GM18951 (cell line): Measurements from ENCODE around the gene SYT15B.
"Not testable (repeated sequence)": the region's sequence is repeated elsewhere in the genome, so short reads cannot be mapped to it uniquely, and the experiment has no call there.

ENCODE experiments used
- in situ Hi-C: fragments of 300-500 bp; cut with MboI; formaldehyde crosslinking; loops from one replicate; pipeline ENCODE4 v1.12.0; 2022; ENCODE audit warnings: low sequenced_read_pairs, mixed read lengths, inconsistent platforms; ENCODE audit not compliant: unreplicated experiment

SYT15B gene

DNA sequence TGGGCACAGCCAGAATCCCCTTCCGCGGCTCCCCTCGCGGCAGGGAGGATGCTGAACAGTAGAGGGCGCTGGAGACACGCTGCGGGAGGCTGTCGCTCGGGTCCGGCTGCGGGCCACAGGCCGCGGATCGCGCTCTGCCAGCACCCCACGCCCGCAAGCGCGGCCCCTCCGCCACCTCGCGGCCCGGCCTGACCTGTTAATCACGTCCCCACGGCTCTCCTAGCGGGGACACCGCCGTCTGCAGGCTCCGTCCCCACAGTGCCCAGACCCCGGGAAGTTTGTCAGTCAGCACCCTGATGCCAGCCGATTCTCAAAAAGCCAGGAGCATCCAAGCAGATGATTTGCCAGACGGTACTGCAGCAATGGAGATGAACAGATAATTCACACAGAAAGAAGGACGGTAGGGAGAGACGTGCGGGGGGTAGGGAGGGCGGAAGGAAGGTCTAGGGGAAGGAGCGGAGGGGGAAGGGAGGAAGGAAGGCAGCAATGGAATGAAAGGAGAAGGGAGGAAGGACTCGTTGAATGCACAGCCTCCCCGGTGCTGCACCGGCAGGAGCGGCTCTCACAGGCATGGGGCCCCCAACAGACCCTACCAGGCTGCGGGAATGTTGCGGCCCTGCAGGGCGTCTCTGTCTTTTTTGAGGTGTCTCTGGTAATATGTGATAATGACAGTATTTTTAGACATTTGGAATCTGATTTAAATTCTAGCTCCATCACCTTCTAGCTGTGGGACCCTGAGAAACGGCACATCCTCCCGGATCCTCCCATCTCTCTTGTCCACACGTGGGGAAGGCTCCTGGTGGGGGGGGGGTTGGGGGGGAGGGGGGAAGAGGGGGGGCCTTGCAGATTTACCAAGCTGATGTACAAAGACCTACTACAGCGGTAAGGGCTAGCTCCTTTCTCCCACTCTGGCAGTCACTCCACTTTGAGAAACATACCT lies 19.5 kb downstream of the SYT15B start:
- in situ Hi-C loops = not testable (repeated sequence)

DNA sequence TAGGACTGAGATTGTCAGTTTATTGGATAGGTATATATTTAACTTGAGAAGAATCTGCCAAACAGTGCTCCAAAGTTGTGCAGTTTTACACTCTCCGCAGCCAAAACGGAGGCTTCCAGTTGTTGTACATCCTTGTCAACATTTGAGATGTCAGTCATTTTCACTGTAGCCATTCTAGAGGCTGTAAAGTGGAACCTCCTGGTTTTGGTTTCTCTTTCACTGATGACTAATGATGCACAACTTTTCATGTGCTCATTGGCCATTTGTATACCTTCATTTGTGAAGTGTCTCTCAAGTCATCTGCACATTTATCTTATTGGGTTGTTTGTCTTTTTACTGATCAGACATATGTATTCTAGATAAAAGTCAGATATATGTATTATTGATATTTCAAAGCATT lies 22.5 kb downstream of the SYT15B start:
- in situ Hi-C loops = not testable (repeated sequence)

DNA sequence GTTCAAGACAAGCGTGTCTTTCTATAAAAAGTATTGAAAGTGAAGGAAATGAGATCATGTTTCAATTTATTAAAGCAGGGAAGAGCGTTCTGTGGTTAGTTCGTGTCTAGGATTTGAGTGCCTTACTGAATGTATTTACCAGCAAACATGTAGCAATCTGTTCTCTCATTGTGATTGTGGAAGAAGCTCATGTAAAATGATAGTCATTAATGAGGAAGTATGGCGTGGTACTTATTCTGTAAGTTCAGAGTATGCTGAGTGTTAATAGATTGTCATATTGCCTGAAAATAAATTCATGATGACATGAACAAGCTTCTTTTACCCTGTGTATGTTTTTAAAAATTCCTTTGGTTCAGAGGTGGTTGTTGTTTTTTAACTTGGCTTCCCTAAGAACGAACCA lies 32.5 kb downstream of the SYT15B start:
- in situ Hi-C loops = not testable (repeated sequence)

GRCh38 chr10:47725740-47726139 lies 37.7 kb downstream of the SYT15B start:
- in situ Hi-C loops = not testable (repeated sequence)

DNA sequence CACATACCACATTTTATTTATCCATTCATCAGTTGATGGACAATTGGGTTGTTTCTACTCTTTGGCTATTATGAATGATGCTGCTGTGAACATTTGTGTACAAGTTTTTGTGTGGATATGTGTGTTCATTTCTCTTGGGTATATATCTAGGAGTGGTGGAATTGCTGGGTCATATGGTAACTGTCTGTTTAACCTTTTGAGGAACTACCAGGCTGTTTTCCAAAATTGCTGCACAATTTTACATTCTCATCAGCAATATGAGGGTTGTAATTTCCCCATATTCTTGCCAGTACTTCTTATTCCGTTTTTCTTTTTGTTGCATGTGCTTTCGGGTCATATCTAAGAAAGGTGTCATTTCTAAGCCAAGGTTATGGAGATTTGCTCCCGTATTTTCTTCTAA lies 38.3 kb downstream of the SYT15B start:
- in situ Hi-C loops = not testable (repeated sequence)

DNA sequence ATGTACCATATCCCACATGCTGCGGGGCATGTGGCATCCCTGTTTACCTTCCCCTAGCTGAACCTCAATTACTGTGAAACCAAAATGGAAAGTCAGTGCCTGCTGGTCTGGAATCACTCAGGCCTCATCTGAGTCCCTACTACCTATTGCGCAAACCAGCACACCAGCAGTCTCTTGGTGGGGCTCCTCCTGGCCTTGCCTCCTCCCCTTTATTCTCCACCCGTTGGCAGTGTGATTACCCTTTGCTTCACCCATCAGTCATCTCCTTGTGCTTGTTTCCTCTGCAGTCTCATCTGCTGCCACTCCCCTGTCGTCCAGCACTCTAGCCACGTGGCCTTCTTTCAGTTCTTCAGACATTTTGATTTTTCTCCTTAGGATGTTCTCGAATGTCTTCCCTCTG lies 39.3 kb downstream of the SYT15B start:
- in situ Hi-C loops = not testable (repeated sequence)

DNA sequence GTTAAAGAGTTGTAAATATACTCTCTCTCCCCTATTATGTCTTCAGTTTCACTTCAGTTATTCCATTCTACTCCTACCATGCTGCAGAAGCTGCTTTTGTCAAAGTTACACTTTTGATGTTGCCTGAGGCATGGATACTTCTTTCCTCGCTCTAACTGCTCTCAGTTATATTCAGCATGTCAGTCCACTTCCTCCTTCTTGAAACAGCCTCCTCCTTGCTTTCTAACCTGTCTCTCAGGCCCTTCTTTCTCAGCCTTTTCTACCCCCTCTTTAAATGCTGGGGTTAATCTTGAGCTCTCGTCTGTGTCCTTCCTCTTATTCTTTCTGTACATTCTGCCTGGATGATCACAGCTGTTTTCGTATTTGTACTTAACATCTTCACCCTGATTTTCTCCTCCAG lies 40.0 kb downstream of the SYT15B start:
- in situ Hi-C loops = not testable (repeated sequence)

GRCh38 chr10:47717011-47717769 lies 46.2 kb downstream of the SYT15B start:
- in situ Hi-C loops = not testable (repeated sequence)
